Type B pancreatic cell (in vitro differentiated cells): ENCODE data around the gene POLE2. TPM values are rescaled to one million over a fixed set of nuclear protein-coding genes. Genes with fewer than 3 reads are reported as not detected.
A peak's percentile ranks its signal among the peaks of the same experiment; 100 is the strongest.
"Not testable (repeated sequence)": the region's sequence is repeated elsewhere in the genome, so short reads cannot be mapped to it uniquely, and the experiment has no call there.

Source experiments
- DNase-seq: peaks from one replicate; pipeline ENCODE4 v3.0.0; 2021; ENCODE audit warnings: mixed read lengths; ENCODE audit not compliant: unreplicated experiment; ENCODE audit errors: extremely low spot score
- H3K27ac Mint-ChIP-seq: 2 replicates; pipeline ENCODE4 v1.8.0; 2021; ENCODE audit warnings: mild to moderate bottlenecking, mixed read lengths
- H3K27me3 Mint-ChIP-seq: 2 replicates; pipeline ENCODE4 v1.8.0; 2021; ENCODE audit warnings: mixed read lengths
- H3K36me3 Mint-ChIP-seq: 2 replicates; pipeline ENCODE4 v1.8.0; 2021; ENCODE audit warnings: mixed read lengths
- H3K4me1 Mint-ChIP-seq: one replicate; pipeline ENCODE4 v1.8.0; 2021; ENCODE audit warnings: mixed read lengths; ENCODE audit not compliant: unreplicated experiment
- H3K4me3 Mint-ChIP-seq: 2 replicates; pipeline ENCODE4 v1.8.0; 2021; ENCODE audit warnings: mild to moderate bottlenecking, mixed read lengths
- H3K9me3 Mint-ChIP-seq: 2 replicates; pipeline ENCODE4 v1.8.0; 2021; ENCODE audit warnings: mixed read lengths
- total RNA-seq: library from RNA; stranded (reverse); gene quantifications from 2 replicates; pipeline ENCODE4 v1.2.1, GENCODE V29; 2021; ENCODE audit warnings: low replicate concordance
- TF ChIP-seq, protein P1 (sequence below): fragments of 200-600 bp; sonication (generic); conservative IDR thresholded peaks from 2 replicates; pipeline ENCODE4 v1.5.0; 2021; ENCODE audit warnings: antibody characterized with exemption, mild to moderate bottlenecking

POLE2 gene
- total RNA-seq, 1 donor from 2014 or later, result 16.6 TPM

DNA sequence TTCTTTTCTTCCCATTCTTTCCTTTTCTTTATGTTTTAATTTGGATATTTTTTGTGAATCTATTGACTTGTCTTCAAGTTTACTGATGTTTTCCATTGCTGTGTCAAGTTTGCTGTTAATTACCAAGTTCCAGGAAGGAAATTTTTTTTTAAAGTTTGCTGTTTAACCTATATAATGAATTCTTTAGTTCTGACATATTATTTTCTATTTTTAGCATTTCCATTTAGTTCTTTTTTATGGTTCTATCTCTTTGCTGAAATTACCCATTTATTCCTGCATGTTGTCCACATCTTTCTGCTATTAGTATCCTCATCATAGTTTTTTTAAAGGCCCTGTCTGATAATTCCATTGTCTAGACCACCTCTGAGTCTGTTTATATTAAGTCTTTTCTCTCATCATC, 32.7 kb upstream of the POLE2 start:
- TF ChIP-seq, protein P1, sequence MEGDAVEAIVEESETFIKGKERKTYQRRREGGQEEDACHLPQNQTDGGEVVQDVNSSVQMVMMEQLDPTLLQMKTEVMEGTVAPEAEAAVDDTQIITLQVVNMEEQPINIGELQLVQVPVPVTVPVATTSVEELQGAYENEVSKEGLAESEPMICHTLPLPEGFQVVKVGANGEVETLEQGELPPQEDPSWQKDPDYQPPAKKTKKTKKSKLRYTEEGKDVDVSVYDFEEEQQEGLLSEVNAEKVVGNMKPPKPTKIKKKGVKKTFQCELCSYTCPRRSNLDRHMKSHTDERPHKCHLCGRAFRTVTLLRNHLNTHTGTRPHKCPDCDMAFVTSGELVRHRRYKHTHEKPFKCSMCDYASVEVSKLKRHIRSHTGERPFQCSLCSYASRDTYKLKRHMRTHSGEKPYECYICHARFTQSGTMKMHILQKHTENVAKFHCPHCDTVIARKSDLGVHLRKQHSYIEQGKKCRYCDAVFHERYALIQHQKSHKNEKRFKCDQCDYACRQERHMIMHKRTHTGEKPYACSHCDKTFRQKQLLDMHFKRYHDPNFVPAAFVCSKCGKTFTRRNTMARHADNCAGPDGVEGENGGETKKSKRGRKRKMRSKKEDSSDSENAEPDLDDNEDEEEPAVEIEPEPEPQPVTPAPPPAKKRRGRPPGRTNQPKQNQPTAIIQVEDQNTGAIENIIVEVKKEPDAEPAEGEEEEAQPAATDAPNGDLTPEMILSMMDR, result no peak

DNA sequence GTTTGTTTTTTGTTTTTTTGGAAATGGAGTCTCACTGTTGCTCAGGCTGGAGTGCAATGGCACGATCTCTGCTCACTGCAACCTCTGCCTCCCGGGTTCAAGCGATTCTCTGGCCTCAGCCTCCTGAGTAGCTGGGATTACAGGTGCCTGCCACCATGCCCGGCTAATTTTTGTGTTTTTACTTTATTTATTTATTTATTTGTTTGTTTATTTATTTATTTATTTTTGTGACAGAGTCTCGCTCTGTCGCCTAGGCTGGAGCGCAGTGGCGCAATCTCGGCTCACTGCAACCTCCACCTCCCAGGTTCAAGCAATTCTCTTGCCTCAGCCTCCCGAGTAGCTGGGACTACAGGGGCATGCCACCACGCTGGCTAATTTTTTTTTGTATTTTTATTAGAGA, 23.0 kb upstream of the POLE2 start:
- not testable (repeated sequence) for H3K27me3 Mint-ChIP-seq, H3K36me3 Mint-ChIP-seq, H3K9me3 Mint-ChIP-seq, DNase-seq, H3K4me3 Mint-ChIP-seq, H3K27ac Mint-ChIP-seq, H3K4me1 Mint-ChIP-seq

More for the DNA sequence above, 32.7 kb upstream of the POLE2 start:
- Mint-ChIP-seq H3K27ac (no peak overlapping the region), H3K9me3 (no peaks in the 10 kb centered on the region), H3K4me3 (no peak overlapping the region), H3K27me3 (no peaks in the 10 kb centered on the region), H3K4me1 (no peaks in the 10 kb centered on the region), H3K36me3 (no peaks in the 10 kb centered on the region)
- DNase-seq, result no peak

DNA sequence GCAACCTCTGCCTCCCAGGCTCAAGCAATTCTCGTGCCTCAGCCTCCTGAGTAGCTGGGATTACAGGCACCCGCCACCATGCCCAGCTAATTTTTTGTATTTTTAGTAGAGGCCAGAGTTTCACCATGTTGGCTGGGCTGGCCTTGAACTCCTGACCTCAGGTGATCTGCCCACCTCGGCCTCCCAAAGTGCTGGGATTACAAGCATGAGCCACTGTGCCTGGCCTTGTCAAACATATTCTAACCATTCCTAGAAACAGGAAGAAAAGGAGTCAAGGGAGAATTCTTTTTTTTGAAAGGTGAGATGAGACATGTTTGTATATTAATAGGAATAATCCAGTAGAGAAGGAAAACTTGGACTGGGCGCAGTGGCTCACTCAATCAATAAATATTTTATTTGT, 16.5 kb upstream of the POLE2 start:
- H3K36me3 Mint-ChIP-seq, DNase-seq, H3K4me3 Mint-ChIP-seq, H3K27me3 Mint-ChIP-seq, H3K4me1 Mint-ChIP-seq, H3K27ac Mint-ChIP-seq, H3K9me3 Mint-ChIP-seq: not testable (repeated sequence)

DNA sequence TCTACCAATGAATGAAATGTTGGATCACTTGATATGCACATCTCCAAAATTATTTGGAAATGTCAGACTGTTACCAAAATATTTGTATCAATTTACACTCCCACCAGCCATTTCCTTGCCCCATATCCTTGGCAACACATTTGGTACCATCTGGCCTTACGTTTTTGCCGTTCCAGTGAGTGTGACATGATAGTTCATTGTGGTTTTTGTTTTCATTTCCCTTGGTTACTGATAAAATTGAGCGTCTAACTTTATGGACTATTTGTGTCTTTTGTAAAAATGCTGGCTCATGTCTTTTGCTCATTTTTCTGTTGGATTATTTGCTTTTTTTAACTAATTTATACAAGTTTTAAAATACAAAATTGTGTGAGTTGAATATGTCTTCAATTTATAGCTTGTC, 16.0 kb upstream of the POLE2 start:
- Mint-ChIP-seq H3K36me3 (peaks cover 8% of the 10 kb centered on the region), H3K4me3 (no peak overlapping the region), H3K9me3 (no peaks in the 10 kb centered on the region), H3K27me3 (no peaks in the 10 kb centered on the region), H3K27ac (no peak overlapping the region), H3K4me1 (no peaks in the 10 kb centered on the region)
- TF ChIP-seq, protein P1, result no peak
- DNase-seq, result no peak

DNA sequence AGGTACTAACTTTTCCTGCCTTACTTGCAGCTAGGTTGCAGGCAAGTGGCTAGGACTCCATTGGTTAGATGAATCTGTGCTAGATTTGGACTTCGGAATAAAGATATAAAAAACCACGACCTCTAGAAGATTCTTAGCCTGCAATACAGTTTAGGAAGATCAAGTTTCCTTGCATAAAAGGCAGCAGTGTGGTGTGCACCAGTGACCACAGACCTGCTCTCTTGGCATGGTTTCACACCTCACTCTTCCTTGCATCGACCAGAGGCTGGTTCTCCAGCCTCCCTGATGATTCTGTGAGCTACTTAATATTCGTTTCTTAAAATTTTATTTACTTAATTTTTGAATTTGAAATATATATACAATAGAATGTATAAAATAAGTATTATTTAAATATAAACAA, 14.7 kb upstream of the POLE2 start:
- H3K4me1 Mint-ChIP-seq, result no peaks in the 10 kb centered on the region
- no peaks in the 10 kb centered on the region for H3K27me3 Mint-ChIP-seq
- peaks cover 8% of the 10 kb centered on the region for H3K36me3 Mint-ChIP-seq
- no peak overlapping the region for H3K4me3 Mint-ChIP-seq
- TF ChIP-seq, protein P1, result no peak
- H3K27ac Mint-ChIP-seq, result no peak overlapping the region
- DNase-seq, result no peak
- H3K9me3 Mint-ChIP-seq, result no peaks in the 10 kb centered on the region

DNA sequence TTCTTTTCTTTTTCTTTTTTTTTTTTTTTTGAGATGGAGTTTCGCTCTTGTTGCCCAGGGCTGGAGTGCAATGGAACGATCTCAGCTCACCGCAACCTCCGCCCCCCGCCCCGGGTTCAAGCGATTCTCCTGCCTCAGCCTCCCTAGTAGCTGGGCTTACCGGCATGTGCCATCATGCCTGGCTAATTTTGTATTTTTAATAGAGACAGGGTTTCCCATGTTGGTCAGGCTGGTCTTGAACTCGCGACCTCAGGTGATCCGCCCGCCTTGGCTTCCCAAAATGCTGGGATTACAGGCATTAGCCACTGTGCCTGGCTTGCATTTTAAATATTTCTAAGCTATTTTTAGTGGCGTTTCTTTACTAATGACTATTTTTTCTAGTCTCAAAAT, 5.7 kb upstream of the POLE2 start:
- H3K27me3 Mint-ChIP-seq, H3K9me3 Mint-ChIP-seq, H3K36me3 Mint-ChIP-seq, DNase-seq: not testable (repeated sequence)
- Mint-ChIP-seq H3K4me1 (peaks cover 16% of the 10 kb centered on the region), H3K4me3 (peak overlapping the region; percentile 87), H3K27ac (peak overlapping the region; percentile 87)

DNA sequence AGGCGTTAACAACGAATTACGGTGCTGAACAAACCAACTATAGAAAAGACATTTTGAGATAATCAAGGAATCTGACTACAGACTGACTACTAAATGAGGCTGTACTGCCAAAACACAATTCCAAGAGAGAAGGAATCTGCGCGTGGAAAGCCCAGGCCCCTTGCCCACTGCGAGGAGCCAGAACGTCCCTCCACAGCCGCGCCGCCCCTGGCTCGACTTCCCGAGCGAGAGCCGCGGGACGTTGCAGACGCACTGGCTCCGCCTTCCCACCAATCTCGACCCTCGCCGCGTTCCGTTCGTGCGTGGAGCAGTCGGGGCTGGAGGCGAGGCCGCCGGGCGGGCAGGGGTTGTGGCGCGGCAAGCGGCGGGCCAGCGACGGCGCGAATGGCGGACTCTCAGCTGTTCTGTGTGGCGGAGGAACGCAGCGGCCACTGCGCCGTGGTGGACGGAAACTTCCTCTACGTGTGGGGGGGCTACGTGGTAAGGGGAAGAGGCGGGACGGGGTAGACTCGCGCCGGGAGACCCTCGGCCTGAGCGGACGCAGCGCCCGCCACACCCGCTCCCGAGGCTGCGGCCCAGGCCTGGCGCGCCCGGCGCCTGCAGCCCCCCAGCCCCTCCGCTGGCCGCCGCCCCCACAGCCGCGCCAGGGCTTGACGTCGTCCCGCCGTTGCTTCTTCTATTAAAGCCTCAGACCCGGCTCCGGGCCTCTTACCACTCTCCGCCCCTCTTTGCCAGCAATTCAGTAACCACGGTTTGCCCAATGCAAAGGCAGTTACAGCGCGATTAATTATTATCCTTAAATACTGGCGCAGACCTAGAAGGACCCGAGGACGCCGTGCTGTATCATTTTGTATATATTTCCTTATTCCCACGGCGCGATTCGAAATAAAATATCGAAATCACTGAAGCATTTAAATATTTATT, 5.1 kb upstream of the POLE2 start, which contains the start of gene KLHDC1:
KLHDC1 (plus strand) TSS at position 310 of the 924 bp plus-strand sequence; CDS start at position 385, 75 bp downstream.
- Mint-ChIP-seq H3K27ac (peak within 1 kb of the TSS; percentile 87), H3K9me3 (peaks cover 4% of the 10 kb centered on the region), H3K36me3 (no peaks in the 10 kb centered on the region), H3K4me1 (peaks cover 20% of the 10 kb centered on the region), H3K4me3 (peak within 1 kb of the TSS; percentile 87), H3K27me3 (no peaks in the 10 kb centered on the region)
- peak; percentile 84 for DNase-seq
- TF ChIP-seq, protein P1, result no peak
